Measurements from ENCODE around the gene MRPS27. TPM values are rescaled to one million over a fixed set of nuclear protein-coding genes. Genes with fewer than 3 reads are reported as not detected.
A peak's percentile ranks its signal among the peaks of the same experiment; 100 is the strongest.

Gene MRPS27
- total RNA-seq, 1 donor from 2014 or later, result 54.7 TPM

DNA sequence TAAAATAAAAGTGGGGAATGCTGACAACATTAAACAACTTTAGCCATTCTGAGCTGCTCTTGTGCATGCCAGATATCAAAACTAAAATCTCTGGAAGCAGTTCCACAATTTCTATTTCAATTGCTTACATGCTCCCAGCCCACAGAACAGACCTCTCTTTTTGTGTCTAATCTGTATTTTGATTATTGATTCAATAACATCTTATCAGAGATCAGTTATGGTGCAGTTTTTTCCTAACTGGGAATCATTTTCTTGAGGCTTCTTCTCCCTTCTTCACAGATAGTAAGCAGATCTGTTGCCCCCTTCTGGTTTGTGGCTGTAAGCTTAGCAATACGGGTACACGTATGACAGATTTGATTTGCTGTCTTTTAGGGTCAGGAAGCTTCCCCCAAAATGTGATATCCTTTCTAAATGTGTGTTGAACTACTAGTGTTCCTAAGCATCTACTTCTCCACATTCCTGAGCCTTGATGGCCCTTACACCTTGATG is 39.4 kb downstream of the MRPS27 start:
- Mint-ChIP-seq H3K27me3 (no peaks in the 10 kb centered on the region), H3K36me3 (ENCODE audit: insufficient read depth) (peaks cover 28% of the 10 kb centered on the region), H3K4me3 (ENCODE audit: low read depth) (no peak overlapping the region), H3K9me3 (ENCODE audit: low read depth) (peaks cover 9% of the 10 kb centered on the region), H3K27ac (no peak overlapping the region), H3K4me1 (ENCODE audit: low read depth) (no peaks in the 10 kb centered on the region)
- DNase-seq (ENCODE audit: low spot score, unreplicated experiment), result no peak
- TF ChIP-seq, protein P1, sequence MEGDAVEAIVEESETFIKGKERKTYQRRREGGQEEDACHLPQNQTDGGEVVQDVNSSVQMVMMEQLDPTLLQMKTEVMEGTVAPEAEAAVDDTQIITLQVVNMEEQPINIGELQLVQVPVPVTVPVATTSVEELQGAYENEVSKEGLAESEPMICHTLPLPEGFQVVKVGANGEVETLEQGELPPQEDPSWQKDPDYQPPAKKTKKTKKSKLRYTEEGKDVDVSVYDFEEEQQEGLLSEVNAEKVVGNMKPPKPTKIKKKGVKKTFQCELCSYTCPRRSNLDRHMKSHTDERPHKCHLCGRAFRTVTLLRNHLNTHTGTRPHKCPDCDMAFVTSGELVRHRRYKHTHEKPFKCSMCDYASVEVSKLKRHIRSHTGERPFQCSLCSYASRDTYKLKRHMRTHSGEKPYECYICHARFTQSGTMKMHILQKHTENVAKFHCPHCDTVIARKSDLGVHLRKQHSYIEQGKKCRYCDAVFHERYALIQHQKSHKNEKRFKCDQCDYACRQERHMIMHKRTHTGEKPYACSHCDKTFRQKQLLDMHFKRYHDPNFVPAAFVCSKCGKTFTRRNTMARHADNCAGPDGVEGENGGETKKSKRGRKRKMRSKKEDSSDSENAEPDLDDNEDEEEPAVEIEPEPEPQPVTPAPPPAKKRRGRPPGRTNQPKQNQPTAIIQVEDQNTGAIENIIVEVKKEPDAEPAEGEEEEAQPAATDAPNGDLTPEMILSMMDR (IDR thresholded peaks at IDR 0.05; ENCODE audit: unreplicated experiment), result peak; percentile 47

DNA sequence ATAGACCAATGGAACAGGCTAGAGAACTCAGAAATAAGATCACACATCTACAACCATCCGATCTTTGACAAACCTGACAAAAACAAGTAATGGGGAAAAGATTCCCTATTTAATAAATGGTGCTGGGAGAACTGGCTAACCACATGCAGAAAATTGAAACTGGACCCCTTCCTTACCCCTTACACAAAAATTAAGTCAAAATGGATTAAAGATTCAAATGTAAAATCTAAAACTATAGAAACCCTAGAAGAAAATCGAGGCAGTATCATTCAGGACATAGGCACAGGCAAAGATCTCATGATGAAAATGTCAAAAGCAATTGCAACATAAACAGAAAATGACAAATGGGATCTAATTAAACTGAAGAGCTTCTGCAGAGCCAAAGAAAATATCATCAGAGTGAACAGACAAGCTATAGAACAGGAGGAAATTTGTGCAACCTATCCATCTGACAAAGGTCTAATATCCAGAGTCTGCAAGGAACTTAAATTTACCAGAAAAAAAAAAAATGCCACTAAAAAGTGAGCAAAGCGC is 43.8 kb downstream of the MRPS27 start:
- DNase-seq (ENCODE audit: low spot score, unreplicated experiment), result no peak
- Mint-ChIP-seq H3K4me3 (ENCODE audit: low read depth) (no peak overlapping the region), H3K36me3 (ENCODE audit: insufficient read depth) (peaks cover 35% of the 10 kb centered on the region), H3K4me1 (ENCODE audit: low read depth) (peaks cover 5% of the 10 kb centered on the region), H3K27me3 (no peaks in the 10 kb centered on the region), H3K27ac (no peak overlapping the region), H3K9me3 (ENCODE audit: low read depth) (peaks cover 10% of the 10 kb centered on the region)
- TF ChIP-seq, protein P1 (IDR thresholded peaks at IDR 0.05; ENCODE audit: unreplicated experiment), result no peak

DNA sequence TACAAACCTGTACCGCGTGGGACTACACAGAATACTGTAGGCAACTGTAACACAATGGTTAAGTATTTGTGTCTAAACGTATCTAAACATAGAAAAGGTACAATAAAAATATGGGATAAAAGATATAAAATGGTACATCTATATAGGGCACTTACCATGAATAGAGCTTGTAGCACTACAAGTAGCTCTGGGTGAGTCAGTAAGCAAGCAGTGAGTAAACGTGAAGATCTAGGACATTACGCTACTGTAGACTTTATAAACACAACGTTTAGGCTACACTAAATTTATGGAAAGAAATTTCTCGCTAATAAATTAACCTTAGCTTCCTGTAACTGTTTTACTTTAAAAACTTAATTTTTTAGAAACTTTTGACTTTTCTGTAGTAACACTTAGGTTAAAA is 46.5 kb downstream of the MRPS27 start:
- Mint-ChIP-seq H3K27ac (no peak overlapping the region), H3K9me3 (ENCODE audit: low read depth) (peaks cover 14% of the 10 kb centered on the region), H3K4me3 (ENCODE audit: low read depth) (no peak overlapping the region), H3K36me3 (ENCODE audit: insufficient read depth) (peaks cover 35% of the 10 kb centered on the region), H3K27me3 (no peaks in the 10 kb centered on the region), H3K4me1 (ENCODE audit: low read depth) (peaks cover 8% of the 10 kb centered on the region)
- no peak for DNase-seq (ENCODE audit: low spot score, unreplicated experiment)
- TF ChIP-seq, protein P1 (IDR thresholded peaks at IDR 0.05; ENCODE audit: unreplicated experiment), result no peak

DNA sequence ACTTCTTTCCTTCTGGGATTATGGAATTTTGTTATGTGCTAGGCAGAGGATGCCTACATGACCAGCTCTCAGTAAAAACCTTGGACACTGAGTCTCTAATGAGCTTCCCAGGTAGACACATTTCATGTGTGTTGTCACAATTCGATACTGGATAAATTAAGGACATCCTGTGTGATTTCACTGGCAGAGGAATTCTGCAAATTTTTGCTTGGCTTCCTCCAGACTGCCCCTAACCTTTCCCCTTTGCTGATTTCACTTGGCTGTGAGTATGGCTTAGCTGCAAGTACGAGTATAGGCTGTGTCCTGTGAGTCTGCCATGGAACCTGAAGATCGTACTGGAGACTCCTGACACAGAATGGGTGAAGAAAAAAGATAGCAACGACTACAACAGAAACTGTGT is 47.6 kb downstream of the MRPS27 start:
- no peaks in the 10 kb centered on the region for H3K27me3 Mint-ChIP-seq
- peaks cover 14% of the 10 kb centered on the region for H3K9me3 Mint-ChIP-seq (ENCODE audit: low read depth)
- no peak overlapping the region for H3K4me3 Mint-ChIP-seq (ENCODE audit: low read depth)
- H3K4me1 Mint-ChIP-seq (ENCODE audit: low read depth), result peaks cover 8% of the 10 kb centered on the region
- TF ChIP-seq, protein P1 (IDR thresholded peaks at IDR 0.05; ENCODE audit: unreplicated experiment), result no peak
- H3K36me3 Mint-ChIP-seq (ENCODE audit: insufficient read depth), result peaks cover 27% of the 10 kb centered on the region
- no peak for DNase-seq (ENCODE audit: low spot score, unreplicated experiment)
- H3K27ac Mint-ChIP-seq, result no peak overlapping the region

DNA sequence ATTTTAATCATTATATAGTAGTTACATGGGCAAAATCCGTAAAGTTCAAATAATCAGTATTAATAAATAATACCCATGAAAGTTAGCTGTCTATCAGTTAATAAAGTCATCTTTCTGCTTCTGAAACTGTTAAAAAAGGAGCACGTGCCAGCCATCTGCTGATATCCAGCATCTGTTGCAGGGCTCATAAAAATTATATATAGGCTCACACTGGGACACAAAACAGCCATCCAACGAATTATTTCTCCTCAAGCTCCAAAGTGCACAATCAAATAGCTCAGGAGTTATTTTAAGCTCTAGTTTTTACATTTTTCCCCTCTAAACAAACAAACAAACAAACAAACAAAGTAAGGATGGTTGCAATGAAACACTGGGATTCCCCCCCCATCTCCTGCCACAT is 48.3 kb downstream of the MRPS27 start:
- Mint-ChIP-seq H3K27ac (no peak overlapping the region), H3K9me3 (ENCODE audit: low read depth) (peaks cover 14% of the 10 kb centered on the region), H3K4me3 (ENCODE audit: low read depth) (no peak overlapping the region), H3K27me3 (no peaks in the 10 kb centered on the region), H3K4me1 (ENCODE audit: low read depth) (peaks cover 8% of the 10 kb centered on the region), H3K36me3 (ENCODE audit: insufficient read depth) (peaks cover 22% of the 10 kb centered on the region)
- TF ChIP-seq, protein P1 (IDR thresholded peaks at IDR 0.05; ENCODE audit: unreplicated experiment), result no peak
- no peak for DNase-seq (ENCODE audit: low spot score, unreplicated experiment)

Data from progenitor cell of endocrine pancreas (in vitro differentiated cells).